Measurements from ENCODE around the gene WDR62. TPM values are rescaled to one million over a fixed set of nuclear protein-coding genes. Genes with fewer than 3 reads are reported as not detected.
A peak's percentile ranks its signal among the peaks of the same experiment; 100 is the strongest.

WDR62 gene
- 0.70 and 3.0 TPM in 2 replicates for total RNA-seq

DNA sequence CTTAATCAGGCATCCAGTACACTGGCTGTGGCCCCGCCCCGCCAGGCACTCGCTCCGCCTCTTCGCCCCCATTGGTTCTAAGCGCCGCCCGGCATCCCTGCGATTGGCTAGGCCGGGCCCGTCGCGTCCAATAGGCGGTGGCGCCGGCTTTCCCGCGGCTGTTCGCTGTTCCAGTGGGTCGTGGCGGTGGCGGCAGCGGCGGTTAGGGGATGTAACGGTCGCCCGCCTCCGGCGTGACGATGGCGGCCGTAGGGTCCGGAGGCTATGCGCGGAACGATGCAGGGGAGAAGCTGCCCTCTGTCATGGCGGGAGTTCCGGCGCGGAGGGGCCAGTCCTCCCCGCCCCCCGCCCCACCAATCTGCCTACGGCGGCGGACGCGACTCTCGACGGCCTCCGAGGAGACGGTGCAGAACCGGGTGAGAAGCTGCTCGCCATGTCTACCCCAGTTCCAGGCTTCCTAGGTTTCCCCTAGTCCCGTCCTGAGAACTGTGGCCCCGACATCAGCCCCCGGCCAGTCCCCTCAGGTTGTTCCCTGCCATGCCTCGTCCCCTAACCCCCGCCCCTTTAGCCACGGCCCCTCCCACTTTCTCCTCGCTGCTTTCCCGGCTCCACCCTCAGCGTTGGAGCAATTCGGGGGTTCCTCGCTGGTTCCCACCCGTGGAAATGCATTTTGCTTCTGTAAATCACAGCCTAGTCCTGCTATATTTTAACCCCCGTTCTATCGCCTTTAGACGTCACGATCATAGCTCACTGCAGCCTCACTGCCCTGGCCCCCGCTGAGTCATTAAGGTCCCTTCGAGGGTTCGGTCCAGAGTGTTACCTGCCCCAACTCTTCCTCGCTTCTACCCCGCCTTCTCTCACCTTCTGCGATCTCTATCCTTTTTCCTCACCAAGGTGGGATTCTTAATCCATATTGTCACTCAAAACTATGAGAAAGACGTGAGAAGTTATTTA is at the start of gene WDR62:
WDR62 (plus strand) TSS at position 165 of the 954 bp plus-strand sequence; CDS start at position 240, 75 bp downstream.
- DNase-seq (ENCODE audit: low read depth), result no peak

DNA sequence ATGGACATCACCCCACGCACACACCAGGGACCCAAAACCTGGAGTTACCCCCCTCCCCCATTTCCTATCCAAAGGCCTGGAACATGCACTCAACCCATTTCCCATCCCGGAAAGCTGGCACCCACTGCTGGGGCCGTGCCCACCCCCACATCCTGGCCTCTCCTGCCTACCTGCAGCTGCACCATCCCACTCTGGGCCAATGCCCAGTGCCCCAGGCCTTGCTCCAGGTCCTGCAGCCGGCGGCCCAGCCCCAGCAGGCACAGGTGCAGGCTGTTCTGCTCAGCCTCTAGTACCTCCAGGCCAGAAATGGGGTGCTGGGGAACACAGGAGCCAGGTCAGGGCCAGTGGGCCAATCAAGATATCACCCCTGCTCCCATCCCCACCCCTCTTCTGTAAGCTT is 47.7 kb upstream of the WDR62 start:
- DNase-seq (ENCODE audit: low read depth), result no peak

- no peak for DNase-seq (ENCODE audit: low read depth)
Measured at GRCh38 chr19:36008336-36008978, 46.2 kb upstream of the WDR62 start, which contains the start of gene SYNE4. Gene SYNE4 (minus strand): TSS chr19:36008813. CDS start chr19:36008681, 132 bp downstream.

DNA sequence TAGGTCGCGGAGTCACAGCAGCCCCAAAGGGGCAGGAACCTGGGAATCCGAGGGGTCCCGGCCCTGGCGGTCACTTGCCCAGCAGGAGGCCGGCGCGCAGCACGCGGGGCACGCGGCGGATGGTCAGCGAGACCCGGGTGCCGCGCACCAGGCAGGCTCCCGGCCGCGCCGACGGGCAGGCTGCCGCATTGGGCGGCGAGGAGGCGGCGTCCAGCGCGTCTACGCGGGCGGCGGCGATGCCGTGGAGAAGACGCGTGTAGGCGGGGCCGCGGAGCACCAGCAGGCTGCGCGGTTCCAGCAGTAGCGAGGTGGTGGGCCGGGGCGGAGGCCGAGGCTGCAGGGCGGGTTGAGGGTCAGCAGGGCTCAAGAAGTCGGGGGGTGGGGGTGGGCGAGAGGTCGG is 45.5 kb upstream of the WDR62 start:
- DNase-seq (ENCODE audit: low read depth), result no peak

- no peak for DNase-seq (ENCODE audit: low read depth)
Measured at GRCh38 chr19:36009633-36010379, 44.9 kb upstream of the WDR62 start.

GRCh38 chr19:36010402-36010801 is 44.3 kb upstream of the WDR62 start:
- no peak for DNase-seq (ENCODE audit: low read depth)

- DNase-seq (ENCODE audit: low read depth), result no peak
Measured at GRCh38 chr19:36013280-36014011, 41.3 kb upstream of the WDR62 start.

DNA sequence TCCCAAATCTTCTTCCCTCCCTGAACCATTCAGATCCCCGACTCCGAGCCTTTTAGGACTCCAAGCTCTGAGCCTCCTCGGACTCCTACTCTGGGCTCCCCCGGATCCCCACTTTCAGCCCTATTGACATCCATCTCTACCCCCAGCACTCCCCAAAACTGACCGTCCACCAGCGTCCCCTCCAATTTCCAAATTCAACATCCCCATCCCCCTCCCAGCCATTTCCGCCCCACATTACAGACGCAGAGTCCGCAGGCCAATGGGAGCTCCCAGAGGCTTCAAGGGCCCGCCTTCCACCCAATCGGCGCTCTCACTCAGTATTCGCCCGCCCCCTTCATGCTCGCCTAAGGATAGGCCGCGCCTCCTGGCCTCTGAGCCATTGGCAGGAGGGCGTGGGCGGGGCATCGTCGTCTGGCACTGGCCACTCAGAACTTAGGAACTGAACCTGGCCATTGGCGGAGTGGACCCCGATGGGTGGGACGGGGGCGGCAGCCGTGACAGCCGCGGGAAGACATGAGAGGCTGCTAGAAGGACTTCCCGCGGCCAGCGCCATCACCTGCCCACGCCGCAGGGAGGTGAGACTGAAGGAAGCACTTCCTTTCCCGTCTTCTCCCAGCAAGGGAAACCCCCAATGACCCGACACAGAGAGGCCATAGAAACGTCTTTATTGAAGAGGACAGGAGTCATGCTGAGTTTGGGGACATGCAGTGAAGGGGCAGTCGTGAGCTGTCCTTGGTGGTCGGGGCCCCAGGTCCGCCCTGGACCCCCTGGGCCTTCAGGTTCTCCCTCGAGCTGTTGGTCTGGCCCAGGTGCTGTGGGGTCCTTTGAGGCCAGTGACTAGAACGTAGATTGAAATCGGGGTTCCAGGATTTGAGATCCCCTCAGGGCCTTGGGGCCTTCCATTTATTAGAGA is 40.4 kb upstream of the WDR62 start, which contains the start of gene ALKBH6:
ALKBH6 (minus strand) TSS at position 202 of the 913 bp plus-strand sequence. CDS start 816 bp downstream, outside the sequence.
- peak; percentile 96 for DNase-seq (ENCODE audit: low read depth)

GRCh38 chr19:36019061-36019670 is 35.5 kb upstream of the WDR62 start:
- DNase-seq (ENCODE audit: low read depth), result no peak

DNA sequence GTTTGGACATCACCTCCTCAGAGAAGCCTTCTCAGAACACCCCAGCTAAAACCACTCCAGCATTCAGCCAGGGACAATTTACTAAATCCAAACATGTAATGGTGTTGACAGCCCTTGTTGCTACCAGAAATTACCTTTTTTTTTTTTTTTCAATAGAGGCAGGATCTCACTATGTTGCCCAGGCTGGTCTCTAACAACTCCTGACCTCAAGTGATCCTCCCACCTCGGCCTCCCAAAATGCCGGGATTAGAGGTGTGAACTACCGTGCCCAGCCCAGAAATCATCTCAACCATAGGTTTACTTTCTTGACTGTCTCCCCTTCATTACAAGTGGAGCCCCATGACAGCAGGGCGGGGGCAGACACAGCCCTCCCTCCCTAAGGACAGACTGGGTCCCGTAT is 31.3 kb upstream of the WDR62 start:
- DNase-seq (ENCODE audit: low read depth), result no peak

GRCh38 chr19:36025541-36025940 is 29.2 kb upstream of the WDR62 start:
- no peak for DNase-seq (ENCODE audit: low read depth)

GRCh38 chr19:36026091-36026876 is 28.4 kb upstream of the WDR62 start:
- no peak for DNase-seq (ENCODE audit: low read depth)

DNA sequence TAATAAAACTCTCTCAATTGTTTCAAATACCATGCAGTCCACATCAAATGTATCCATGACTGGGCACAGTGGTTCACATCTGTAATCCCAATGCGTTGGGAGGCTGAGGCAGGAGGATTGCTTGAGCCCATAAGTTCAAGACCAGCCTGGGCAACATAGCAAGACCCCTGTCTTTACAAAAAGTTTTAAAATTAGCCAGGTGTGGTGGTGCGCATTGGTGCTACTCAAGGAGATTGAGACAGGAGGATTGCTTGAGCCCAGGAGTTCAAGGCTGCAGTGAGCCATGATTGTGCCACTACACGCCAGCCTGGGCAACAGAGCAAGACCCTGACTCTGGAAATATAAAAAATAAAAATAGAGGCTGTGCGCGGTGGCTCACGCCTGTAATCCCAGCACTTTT is 27.0 kb upstream of the WDR62 start:
- DNase-seq (ENCODE audit: low read depth), result no peak

GRCh38 chr19:36028313-36029041 is 26.2 kb upstream of the WDR62 start:
- no peak for DNase-seq (ENCODE audit: low read depth)

DNA sequence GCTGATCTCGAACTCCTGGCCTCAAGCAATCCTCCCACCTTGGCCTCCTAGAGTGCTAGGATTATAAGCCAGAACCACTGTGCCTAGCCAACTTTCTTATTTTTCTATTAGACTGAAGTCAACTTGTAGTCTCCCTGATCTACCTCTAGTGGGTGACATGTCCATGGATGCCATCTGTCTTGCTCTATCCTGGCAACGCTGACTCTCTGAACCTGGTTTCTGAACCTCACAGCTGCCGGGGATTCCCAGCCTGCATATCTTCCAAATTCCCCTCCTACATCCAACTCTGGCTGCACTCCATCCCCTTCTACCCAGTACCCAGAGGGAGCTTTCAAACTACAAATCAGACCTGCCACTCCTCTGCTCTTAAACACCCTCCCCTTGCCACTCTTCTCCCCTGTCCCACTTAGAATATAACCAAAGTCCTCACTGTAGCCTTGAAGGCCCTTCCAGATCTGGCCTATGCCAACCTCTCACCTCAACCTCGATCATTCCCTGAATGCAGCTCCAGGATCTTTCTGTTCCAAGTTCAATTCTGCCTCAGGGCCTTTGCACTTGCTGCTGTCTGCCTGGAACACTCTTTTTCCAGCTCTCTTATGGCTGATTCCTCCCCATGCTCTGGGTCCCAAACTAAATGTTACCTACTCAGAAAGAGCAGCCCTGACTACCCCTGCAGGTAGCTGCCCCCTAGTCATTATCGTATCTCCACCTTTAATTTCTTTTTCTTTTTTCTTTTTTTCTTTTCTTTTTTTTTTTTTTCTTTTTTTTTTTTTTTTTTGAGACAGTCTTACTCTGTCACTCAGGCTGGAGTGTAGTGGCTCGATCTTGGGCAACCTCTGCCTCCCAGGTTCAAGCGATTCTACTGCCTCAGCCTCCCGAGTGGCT is 24.2 kb upstream of the WDR62 start:
- peak; percentile 49 for DNase-seq (ENCODE audit: low read depth)

DNA sequence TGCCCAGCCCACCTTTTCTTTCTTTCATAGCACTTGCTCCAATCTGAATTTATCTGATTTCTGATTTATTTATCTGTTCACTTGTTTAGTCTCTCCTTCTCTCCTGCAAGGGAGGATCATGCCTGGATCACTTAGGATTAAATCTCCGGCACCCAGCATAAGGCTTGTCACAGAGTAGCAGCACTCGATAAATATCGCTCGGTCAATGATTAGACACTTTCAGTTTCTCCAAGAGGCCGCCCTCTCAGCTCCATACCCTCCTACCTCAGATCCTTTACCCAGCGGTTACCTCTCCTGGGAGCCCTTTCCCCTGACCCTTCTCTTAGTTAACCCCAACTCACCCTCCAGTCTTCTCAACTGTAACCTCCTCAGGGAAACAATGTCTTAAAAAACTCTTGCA is 23.4 kb upstream of the WDR62 start:
- DNase-seq (ENCODE audit: low read depth), result no peak

All from renal cortical epithelial cell (primary cell).